Spleen (tissue), 11 donors: ENCODE data around the gene TDRD3. TPM values are rescaled to one million over a fixed set of nuclear protein-coding genes. Genes with fewer than 3 reads are reported as not detected.

Experiments used
- DNase-seq: peaks from one replicate; pipeline ENCODE4 v3.0.0-alpha.2; 2020
- H3K27ac ChIP-seq, 8 donors: fragments of 200-600 bp; sonication (generic) in 7 of 8; 1 replicate in 4 of 8; 2 replicates in 4 of 8; pipeline versions ENCODE4 v1.5.0 to v1.8.0; 2016 to 2021; ENCODE audit warnings: inconsistent platforms in 4 of 8, mild to moderate bottlenecking in 4 of 8, moderate library complexity in 1 of 8
- H3K27me3 ChIP-seq, 7 donors: fragments of 200-600 bp; sonication (generic) in 6 of 7; replicated peaks in 1 of 7; 1 replicate in 4 of 7; 2 replicates in 3 of 7; pipeline versions ENCODE4 v1.5.0 to v1.8.0; 2016 to 2021; ENCODE audit warnings: inconsistent platforms in 3 of 7, mild to moderate bottlenecking in 1 of 7
- H3K36me3 ChIP-seq, 6 donors: fragments of 200-600 bp; sonication (generic) in 5 of 6; 1 replicate in 4 of 6; 2 replicates in 2 of 6; pipeline versions ENCODE4 v1.5.0 to v1.8.0; 2016 to 2021; ENCODE audit warnings: inconsistent platforms in 2 of 6
- H3K4me1 ChIP-seq, 6 donors: fragments of 200-600 bp; sonication (generic) in 5 of 6; 1 replicate in 3 of 6; 2 replicates in 3 of 6; pipeline versions ENCODE4 v1.5.0 to v1.8.0; 2016 to 2021; ENCODE audit warnings: inconsistent platforms in 3 of 6
- H3K4me3 ChIP-seq, 8 donors: fragments of 200-600 bp; sonication (generic) in 7 of 8; 1 replicate in 4 of 8; 2 replicates in 4 of 8; pipeline versions ENCODE4 v1.5.0 to v1.8.0; 2016 to 2021; ENCODE audit warnings: inconsistent platforms in 4 of 8, mild to moderate bottlenecking in 4 of 8, moderate library complexity in 2 of 8
- H3K9me3 ChIP-seq, 8 donors: fragments of 200-600 bp; sonication (generic) in 7 of 8; 1 replicate in 4 of 8; 2 replicates in 4 of 8; pipeline versions ENCODE4 v1.5.0 to v1.8.0; 2016 to 2021; ENCODE audit warnings: inconsistent platforms in 4 of 8
- POLR2A ChIP-seq, 3 donors: fragments of 450-650 bp; IDR thresholded peaks; one replicate each; pipeline ENCODE4 v1.5.1; 2017; ENCODE audit warnings: antibody characterized with exemption in 3 of 3, mild to moderate bottlenecking in 1 of 3
- POLR2AphosphoS5 ChIP-seq, 3 donors: sonication (generic); formaldehyde crosslinking; IDR thresholded peaks; one replicate each; pipeline ENCODE4 v1.5.1; 2017; ENCODE audit warnings: antibody characterized with exemption in 3 of 3
- WGBS, 5 donors: extraction: QIAGEN DNeasy Blood & Tissue Kit in 3 of 5; methylation state at CpG; one replicate each; pipeline versions ENCODE4 v1.1.5 to v1.1.7; 2013 to 2018; 5-methylcytosine and 5-hydroxymethylcytosine counted together
- intact Hi-C: fragments of 100-400 bp; cut with DNase I; formaldehyde crosslinking; loops from one replicate; pipeline ENCODE4 v1.15.0; 2023; ENCODE audit warnings: low total_unique reads
- polyA plus RNA-seq, 3 donors: library from polyadenylated mRNA; stranded (reverse); fragments of 200-250 nt; gene quantifications; one replicate each; pipeline ENCODE4 v1.2.1, GENCODE V29; 2013
- total RNA-seq, 7 donors: library from RNA; depleted of rRNA in 3 of 7; stranded (reverse); fragments of >200 nt in 3 of 7; fragmentation: NEBNext Ultra II Directional in 4 of 7; extraction: Animal tissue kit (Norgen Biotek cat#: 25700) in 4 of 7; gene quantifications; one replicate each; pipeline versions ENCODE4 v1.1.0 to v1.2.1, GENCODE V29; 2016 to 2021
- TF ChIP-seq, protein P1 (sequence below), 11 experiments: fragments of 200-600 bp in 7 of 11; fragments of 450-650 bp in 4 of 11; sonication (generic) in 4 of 11; IDR thresholded peaks in 8 of 11; conservative IDR thresholded peaks in 3 of 11; 1 replicate in 7 of 11; 2 replicates in 4 of 11; pipeline versions ENCODE4 v1.4.0 to v1.8.0; 2016 to 2021; ENCODE audit warnings: antibody characterized with exemption in 11 of 11, inconsistent platforms in 4 of 11, mild to moderate bottlenecking in 1 of 11
- donor health status: healthy with polysubstance abuse.
- donor health status: DM: no; HTN: no; CAD: no; lungs with moderate emphysema.
- donor health status: DM: no; HTN: no; CAD: no.
- donor health status: Bipolar disorder and iron deficiency.
- donor health status: healthy.
- donor health status: DM: no; HTN: no; CAD: no.
- donor health status: DM: yes; HTN: yes; CAD: no.

TDRD3 gene
- total and polyA plus RNA-seq, 10 donors: 9.5 to 36.4 (median 23.1) TPM

DNA sequence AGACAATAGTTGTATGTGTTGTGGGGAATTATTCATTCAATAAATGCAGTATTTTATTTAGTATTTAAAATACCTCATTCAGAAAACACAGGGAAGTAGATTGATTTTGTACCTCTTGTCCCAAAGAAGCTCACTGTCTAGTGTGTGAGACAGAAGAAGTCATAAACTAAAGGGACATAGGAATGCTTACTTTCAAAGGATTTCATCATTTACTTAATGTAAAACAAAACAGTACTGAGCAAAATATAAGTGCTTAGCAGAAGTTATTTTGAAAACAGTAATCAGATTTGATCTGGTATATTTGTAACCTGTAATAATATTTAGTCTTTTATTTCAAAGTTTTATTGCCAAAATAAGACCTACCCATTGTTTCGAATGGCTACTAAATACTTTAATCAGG lies 117.9 kb downstream of the TDRD3 start:
- Histone ChIP-seq H3K9me3 (peaks cover 0 to 22% (median 14%) of the 10 kb centered on the region in 8 donors), H3K4me1 (no peaks in the 10 kb centered on the region), H3K36me3 (peaks cover 5 to 84% (median 34%) of the 10 kb centered on the region in 6 donors), H3K4me3 (no peak overlapping the region), H3K27me3 (no peaks in the 10 kb centered on the region), H3K27ac (no peak overlapping the region)
- intact Hi-C loops: no loop called here
- DNase-seq: no peak
- WGBS, 5 donors: 89 to 100% (median 98%) methylated on average over 1 of the region's 1 CpG
- TF ChIP-seq, protein P1, sequence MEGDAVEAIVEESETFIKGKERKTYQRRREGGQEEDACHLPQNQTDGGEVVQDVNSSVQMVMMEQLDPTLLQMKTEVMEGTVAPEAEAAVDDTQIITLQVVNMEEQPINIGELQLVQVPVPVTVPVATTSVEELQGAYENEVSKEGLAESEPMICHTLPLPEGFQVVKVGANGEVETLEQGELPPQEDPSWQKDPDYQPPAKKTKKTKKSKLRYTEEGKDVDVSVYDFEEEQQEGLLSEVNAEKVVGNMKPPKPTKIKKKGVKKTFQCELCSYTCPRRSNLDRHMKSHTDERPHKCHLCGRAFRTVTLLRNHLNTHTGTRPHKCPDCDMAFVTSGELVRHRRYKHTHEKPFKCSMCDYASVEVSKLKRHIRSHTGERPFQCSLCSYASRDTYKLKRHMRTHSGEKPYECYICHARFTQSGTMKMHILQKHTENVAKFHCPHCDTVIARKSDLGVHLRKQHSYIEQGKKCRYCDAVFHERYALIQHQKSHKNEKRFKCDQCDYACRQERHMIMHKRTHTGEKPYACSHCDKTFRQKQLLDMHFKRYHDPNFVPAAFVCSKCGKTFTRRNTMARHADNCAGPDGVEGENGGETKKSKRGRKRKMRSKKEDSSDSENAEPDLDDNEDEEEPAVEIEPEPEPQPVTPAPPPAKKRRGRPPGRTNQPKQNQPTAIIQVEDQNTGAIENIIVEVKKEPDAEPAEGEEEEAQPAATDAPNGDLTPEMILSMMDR (IDR thresholded peaks at IDR 0.05 in 8 of 11, conservative IDR thresholded peaks at IDR 0.05 in 3 of 11): no peak
- TF ChIP-seq POLR2A (IDR thresholded peaks at IDR 0.05): no peak

DNA sequence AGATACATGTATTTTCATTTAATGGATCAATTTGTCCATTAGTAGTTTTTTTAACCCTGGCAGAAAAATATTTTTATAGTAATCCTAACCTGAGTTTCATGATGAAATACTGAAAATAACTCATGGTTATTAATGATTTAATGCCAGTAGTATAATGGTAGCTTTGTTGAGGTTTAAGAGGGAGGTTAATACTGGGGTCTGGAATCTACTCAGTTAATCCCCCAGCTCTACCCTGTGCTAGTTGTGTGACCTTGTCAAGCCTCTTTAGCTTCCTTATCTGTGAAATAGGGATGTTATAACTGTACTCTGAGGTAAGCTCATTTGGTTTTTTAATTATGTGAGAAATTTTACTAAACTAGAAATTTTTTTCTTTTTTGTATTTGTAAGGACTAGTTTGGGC lies 122.5 kb downstream of the TDRD3 start:
- Histone ChIP-seq H3K9me3 (no peaks in the 10 kb centered on the region), H3K4me3 (no peak overlapping the region), H3K36me3 (peaks cover 0 to 56% (median 3%) of the 10 kb centered on the region in 6 donors), H3K27ac (no peak overlapping the region), H3K27me3 (no peaks in the 10 kb centered on the region), H3K4me1 (no peaks in the 10 kb centered on the region)
- TF ChIP-seq POLR2A (IDR thresholded peaks at IDR 0.05): no peak
- no peak for TF ChIP-seq POLR2AphosphoS5 (IDR thresholded peaks at IDR 0.05)
- TF ChIP-seq, protein P1 (IDR thresholded peaks at IDR 0.05 in 8 of 11, conservative IDR thresholded peaks at IDR 0.05 in 3 of 11): no peak
- intact Hi-C loops: no loop called here
- DNase-seq: no peak

DNA sequence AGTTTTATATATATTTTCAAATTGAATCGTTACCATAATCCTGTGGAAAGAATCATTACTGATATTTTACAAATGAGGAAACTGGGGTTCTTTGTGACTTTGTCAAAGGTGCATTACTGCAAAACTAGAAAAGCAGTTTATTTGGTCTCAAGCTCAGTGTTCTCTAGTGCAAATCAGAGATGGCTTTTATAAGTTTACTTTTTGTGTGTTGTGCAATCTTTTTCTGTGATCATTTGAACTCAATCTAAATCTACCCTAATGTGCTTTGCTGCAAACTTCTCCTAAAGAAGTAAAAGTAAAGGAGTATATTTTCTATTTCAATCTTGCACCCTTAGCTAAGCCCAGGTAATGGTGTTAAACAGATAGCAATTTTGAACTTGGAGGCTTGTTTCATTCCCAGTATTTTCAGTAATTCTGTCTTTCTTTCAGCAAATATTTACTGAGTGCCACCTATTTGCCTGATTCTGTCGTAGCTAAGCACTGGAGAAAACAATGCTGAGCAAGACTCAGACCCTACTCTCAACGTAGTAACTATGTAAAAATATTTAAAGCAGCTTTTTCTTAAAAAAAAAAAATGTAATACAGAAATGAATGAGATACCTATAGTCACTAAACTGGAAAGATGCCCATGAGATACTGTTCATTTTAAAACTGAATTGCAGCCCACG lies 124.0 kb downstream of the TDRD3 start:
- Histone ChIP-seq H3K9me3 (no peaks in the 10 kb centered on the region), H3K27ac (no peak overlapping the region), H3K27me3 (no peaks in the 10 kb centered on the region), H3K36me3 (peaks cover 0 to 41% (median 2%) of the 10 kb centered on the region in 6 donors), H3K4me1 (no peaks in the 10 kb centered on the region), H3K4me3 (no peak overlapping the region)
- WGBS, 5 donors: 91 to 96% (median 94%) methylated on average over 4 of the region's 4 CpGs
- no peak for DNase-seq
- TF ChIP-seq POLR2A (IDR thresholded peaks at IDR 0.05) (no peak), POLR2AphosphoS5 (IDR thresholded peaks at IDR 0.05) (no peak)
- TF ChIP-seq, protein P1 (IDR thresholded peaks at IDR 0.05 in 8 of 11, conservative IDR thresholded peaks at IDR 0.05 in 3 of 11): no peak
- intact Hi-C loops: no loop called here

DNA sequence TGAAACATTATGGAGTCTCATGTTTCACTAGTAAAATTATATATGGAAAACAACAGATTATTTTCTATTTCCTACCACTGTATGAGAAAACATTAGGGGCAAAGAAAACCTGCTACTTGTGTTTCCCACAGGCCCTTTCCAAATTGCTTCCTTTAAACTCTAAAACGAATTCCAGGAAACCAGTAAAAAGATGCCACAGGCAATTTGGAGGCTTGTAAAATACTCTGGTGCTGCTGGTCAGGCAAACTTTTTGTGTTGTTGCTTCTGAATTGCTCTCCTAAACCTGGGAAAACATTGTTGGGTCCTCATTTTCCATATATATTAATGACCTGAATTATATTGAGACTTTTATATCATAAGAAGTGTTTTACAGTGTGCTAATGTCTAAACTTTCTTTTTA lies 141.5 kb downstream of the TDRD3 start:
- no peaks in the 10 kb centered on the region for H3K4me1 ChIP-seq
- TF ChIP-seq POLR2A (IDR thresholded peaks at IDR 0.05) (no peak), POLR2AphosphoS5 (IDR thresholded peaks at IDR 0.05) (no peak)
- TF ChIP-seq, protein P1 (IDR thresholded peaks at IDR 0.05 in 8 of 11, conservative IDR thresholded peaks at IDR 0.05 in 3 of 11): no peak
- DNase-seq: no peak
- intact Hi-C loops: no loop called here
- peaks cover 0 to 44% (median 0%) of the 10 kb centered on the region in 6 donors for H3K36me3 ChIP-seq
- 58 to 64% (median 60%) methylated on average over 1 of the region's 1 CpG for WGBS, 5 donors
- no peaks in the 10 kb centered on the region for H3K27me3 ChIP-seq
- no peak overlapping the region for H3K4me3 ChIP-seq
- no peaks in the 10 kb centered on the region for H3K9me3 ChIP-seq
- H3K27ac ChIP-seq: no peak overlapping the region
